Astrocyte (in vitro differentiated cells and primary cell): ENCODE results near the gene FOXF1. TPM values are rescaled to one million over a fixed set of nuclear protein-coding genes. Genes with fewer than 3 reads are reported as not detected.

Experiments used
- DNase-seq: peaks from one replicate; pipeline ENCODE4 v3.0.0-alpha.2; 2010; ENCODE audit warnings: low read depth
- FAIRE-seq: peaks from 2 replicates; lab custom pipeline; 2011; peaks lifted over from hg19 to GRCh38; lab: Jason Lieb, UNC
- H2AFZ ChIP-seq: 2 replicates; pipeline ENCODE4 v1.6.0; 2012; ENCODE audit warnings: low read depth, low read length, inconsistent platforms
- H3K27ac ChIP-seq: 2 replicates; pipeline ENCODE4 v1.5.1; 2011; ENCODE audit warnings: low read depth, low read length, inconsistent platforms
- H3K27me3 ChIP-seq: 2 replicates; pipeline ENCODE4 v1.6.0; 2011; ENCODE audit warnings: low read length, inconsistent platforms; ENCODE audit not compliant: insufficient read depth
- H3K36me3 ChIP-seq: 2 replicates; pipeline ENCODE4 v1.5.1; 2011; ENCODE audit warnings: low read length, inconsistent platforms; ENCODE audit not compliant: insufficient read depth
- H3K4me1 ChIP-seq: 2 replicates; pipeline ENCODE4 v1.5.1; 2011; ENCODE audit warnings: low read length, inconsistent platforms; ENCODE audit not compliant: insufficient read depth
- H3K4me2 ChIP-seq: 2 replicates; pipeline ENCODE4 v1.6.0; 2012; ENCODE audit warnings: low read length, inconsistent platforms
- H3K4me3 ChIP-seq: 2 replicates; pipeline ENCODE4 v1.5.1; 2011; ENCODE audit warnings: low read depth, mild to moderate bottlenecking, low read length, inconsistent platforms; ENCODE audit not compliant: insufficient read depth
- H3K79me2 ChIP-seq: 2 replicates; pipeline ENCODE4 v1.6.0; 2012; ENCODE audit warnings: mild to moderate bottlenecking, low read length, inconsistent platforms; ENCODE audit not compliant: insufficient read depth
- H3K9ac ChIP-seq: 2 replicates; pipeline ENCODE4 v1.6.0; 2012; ENCODE audit warnings: mild to moderate bottlenecking, low read length, inconsistent platforms
- H3K9me3 ChIP-seq: 2 replicates; pipeline ENCODE4 v1.5.1; 2012; ENCODE audit warnings: low read depth, mild to moderate bottlenecking, low read length, inconsistent platforms; ENCODE audit not compliant: insufficient read depth
- H4K20me1 ChIP-seq: 2 replicates; pipeline ENCODE4 v1.6.0; 2012; ENCODE audit warnings: low read length, inconsistent platforms; ENCODE audit not compliant: insufficient read depth
- H3K27ac Mint-ChIP-seq: one replicate; pipeline ENCODE4 v1.8.0; 2021; ENCODE audit warnings: mild to moderate bottlenecking, mixed read lengths; ENCODE audit not compliant: unreplicated experiment
- H3K27me3 Mint-ChIP-seq: one replicate; pipeline ENCODE4 v1.8.0; 2021; ENCODE audit warnings: low read depth, mixed read lengths; ENCODE audit not compliant: unreplicated experiment
- H3K36me3 Mint-ChIP-seq: one replicate; pipeline ENCODE4 v1.8.0; 2021; ENCODE audit warnings: low read depth, mixed read lengths; ENCODE audit not compliant: unreplicated experiment
- H3K4me1 Mint-ChIP-seq: one replicate; pipeline ENCODE4 v1.8.0; 2021; ENCODE audit warnings: low read depth, mixed read lengths; ENCODE audit not compliant: unreplicated experiment
- H3K4me3 Mint-ChIP-seq: one replicate; pipeline ENCODE4 v1.8.0; 2021; ENCODE audit warnings: mild to moderate bottlenecking, moderate library complexity, mixed read lengths; ENCODE audit not compliant: unreplicated experiment
- H3K9me3 Mint-ChIP-seq: one replicate; pipeline ENCODE4 v1.8.0; 2021; ENCODE audit warnings: mild to moderate bottlenecking, mixed read lengths; ENCODE audit not compliant: unreplicated experiment
- CTCF ChIP-seq: IDR thresholded peaks from 2 replicates; pipeline ENCODE4 v1.5.1; 2011; ENCODE audit warnings: low read depth, mild to moderate bottlenecking, inconsistent platforms, low read length, moderate library complexity; ENCODE audit not compliant: insufficient read depth
- EZH2 ChIP-seq: IDR thresholded peaks from 2 replicates; pipeline ENCODE4 v1.6.1; 2012; ENCODE audit warnings: mild to moderate bottlenecking, low read length, inconsistent platforms; ENCODE audit not compliant: insufficient read depth
- total RNA-seq: library from RNA; stranded (reverse); gene quantifications from 2 replicates; pipeline ENCODE4 v1.2.1, GENCODE V29; 2021

FOXF1 gene
- total RNA-seq, 1 donor from 2014 or later, result 0.07 TPM

- H3K27me3 ChIP-seq, result no peaks in the 10 kb centered on the region
- Mint-ChIP-seq H3K36me3 (peaks cover 36% of the 10 kb centered on the region), H3K27ac (no peak overlapping the region), H3K4me3 (no peak overlapping the region), H3K4me1 (no peaks in the 10 kb centered on the region), H3K9me3 (no peaks in the 10 kb centered on the region), H3K27me3 (no peaks in the 10 kb centered on the region)
- TF ChIP-seq EZH2 (no peak), CTCF (no peak)
- H3K9me3 ChIP-seq, result no peaks in the 10 kb centered on the region
- no peak overlapping the region for H3K4me2 ChIP-seq
- H3K36me3 ChIP-seq, result peaks cover 29% of the 10 kb centered on the region
- no peak overlapping the region for H3K9ac ChIP-seq
- H3K79me2 ChIP-seq, result peaks cover 2% of the 10 kb centered on the region
- H3K4me1 ChIP-seq, result no peaks in the 10 kb centered on the region
- no peak overlapping the region for H2AFZ ChIP-seq
- peaks cover 23% of the 10 kb centered on the region for H4K20me1 ChIP-seq
- H3K4me3 ChIP-seq, result no peak overlapping the region
- FAIRE-seq (no peak), DNase-seq (no peak)
- H3K27ac ChIP-seq, result no peak overlapping the region
Measured at GRCh38 chr16:86541560-86541959, 31.2 kb downstream of the FOXF1 start.

GRCh38 chr16:86542756-86543750 lies 32.7 kb downstream of the FOXF1 start:
- no peaks in the 10 kb centered on the region for H3K9me3 ChIP-seq
- DNase-seq, result no peak
- no peaks in the 10 kb centered on the region for H3K4me1 ChIP-seq
- Mint-ChIP-seq H3K4me3 (no peak overlapping the region), H3K36me3 (peaks cover 34% of the 10 kb centered on the region), H3K9me3 (no peaks in the 10 kb centered on the region), H3K27ac (no peak overlapping the region), H3K4me1 (no peaks in the 10 kb centered on the region), H3K27me3 (no peaks in the 10 kb centered on the region)
- H3K79me2 ChIP-seq, result peaks cover 2% of the 10 kb centered on the region
- H3K4me2 ChIP-seq, result no peak overlapping the region
- no peak overlapping the region for H2AFZ ChIP-seq
- H3K9ac ChIP-seq, result no peak overlapping the region
- H3K36me3 ChIP-seq, result peaks cover 29% of the 10 kb centered on the region
- no peak overlapping the region for H3K4me3 ChIP-seq
- peaks cover 23% of the 10 kb centered on the region for H4K20me1 ChIP-seq
- H3K27ac ChIP-seq, result no peak overlapping the region
- TF ChIP-seq CTCF (no peak), EZH2 (no peak)
- no peaks in the 10 kb centered on the region for H3K27me3 ChIP-seq
- FAIRE-seq, result no peak

GRCh38 chr16:86545481-86545880 lies 35.2 kb downstream of the FOXF1 start:
- Histone ChIP-seq H3K79me2 (peaks cover 2% of the 10 kb centered on the region), H3K4me1 (no peaks in the 10 kb centered on the region), H3K4me3 (no peak overlapping the region), H4K20me1 (peaks cover 21% of the 10 kb centered on the region), H3K27me3 (no peaks in the 10 kb centered on the region), H2AFZ (no peak overlapping the region), H3K36me3 (peaks cover 27% of the 10 kb centered on the region), H3K9ac (no peak overlapping the region), H3K9me3 (no peaks in the 10 kb centered on the region), H3K27ac (no peak overlapping the region), H3K4me2 (no peak overlapping the region)
- H3K4me1 Mint-ChIP-seq, result no peaks in the 10 kb centered on the region
- no peak for DNase-seq
- FAIRE-seq, result no peak
- no peak overlapping the region for H3K27ac Mint-ChIP-seq
- H3K9me3 Mint-ChIP-seq, result no peaks in the 10 kb centered on the region
- no peaks in the 10 kb centered on the region for H3K27me3 Mint-ChIP-seq
- no peak for TF ChIP-seq EZH2
- no peak for TF ChIP-seq CTCF
- no peak overlapping the region for H3K4me3 Mint-ChIP-seq
- peaks cover 22% of the 10 kb centered on the region for H3K36me3 Mint-ChIP-seq
